LNCAP (cell line): ENCODE data around the gene RNF2.

Experiments used
- TF ChIP-seq, protein P1 (sequence below): fragments of 450-650 bp; IDR thresholded peaks from 2 replicates; pipeline ENCODE4 v1.5.1; 2017; ENCODE audit warnings: mild to moderate bottlenecking

RNF2 gene

GRCh38 chr1:185042737-185043136 lies 2.6 kb upstream of the RNF2 start:
- TF ChIP-seq, protein P1, sequence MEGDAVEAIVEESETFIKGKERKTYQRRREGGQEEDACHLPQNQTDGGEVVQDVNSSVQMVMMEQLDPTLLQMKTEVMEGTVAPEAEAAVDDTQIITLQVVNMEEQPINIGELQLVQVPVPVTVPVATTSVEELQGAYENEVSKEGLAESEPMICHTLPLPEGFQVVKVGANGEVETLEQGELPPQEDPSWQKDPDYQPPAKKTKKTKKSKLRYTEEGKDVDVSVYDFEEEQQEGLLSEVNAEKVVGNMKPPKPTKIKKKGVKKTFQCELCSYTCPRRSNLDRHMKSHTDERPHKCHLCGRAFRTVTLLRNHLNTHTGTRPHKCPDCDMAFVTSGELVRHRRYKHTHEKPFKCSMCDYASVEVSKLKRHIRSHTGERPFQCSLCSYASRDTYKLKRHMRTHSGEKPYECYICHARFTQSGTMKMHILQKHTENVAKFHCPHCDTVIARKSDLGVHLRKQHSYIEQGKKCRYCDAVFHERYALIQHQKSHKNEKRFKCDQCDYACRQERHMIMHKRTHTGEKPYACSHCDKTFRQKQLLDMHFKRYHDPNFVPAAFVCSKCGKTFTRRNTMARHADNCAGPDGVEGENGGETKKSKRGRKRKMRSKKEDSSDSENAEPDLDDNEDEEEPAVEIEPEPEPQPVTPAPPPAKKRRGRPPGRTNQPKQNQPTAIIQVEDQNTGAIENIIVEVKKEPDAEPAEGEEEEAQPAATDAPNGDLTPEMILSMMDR = no peak

DNA sequence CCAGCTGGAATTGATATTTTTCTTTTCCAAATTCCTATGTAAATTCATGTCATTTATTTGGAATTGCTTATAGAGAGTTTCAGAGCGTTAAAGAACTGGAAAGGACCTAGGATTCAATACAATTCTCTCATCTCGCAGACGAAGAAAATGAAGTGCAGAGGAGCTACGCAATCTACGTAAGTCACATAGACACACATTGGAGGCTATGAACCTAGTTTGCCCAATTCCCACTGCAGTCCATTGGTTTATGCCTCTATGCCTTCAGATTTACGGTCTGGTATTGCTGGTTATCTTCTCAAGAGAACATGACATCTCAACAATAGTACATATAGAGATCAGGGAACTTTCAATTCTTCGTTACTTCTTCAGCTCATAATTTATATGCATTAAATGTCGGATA lies 971 bp upstream of the RNF2 start:
- TF ChIP-seq, protein P1 = no peak

DNA sequence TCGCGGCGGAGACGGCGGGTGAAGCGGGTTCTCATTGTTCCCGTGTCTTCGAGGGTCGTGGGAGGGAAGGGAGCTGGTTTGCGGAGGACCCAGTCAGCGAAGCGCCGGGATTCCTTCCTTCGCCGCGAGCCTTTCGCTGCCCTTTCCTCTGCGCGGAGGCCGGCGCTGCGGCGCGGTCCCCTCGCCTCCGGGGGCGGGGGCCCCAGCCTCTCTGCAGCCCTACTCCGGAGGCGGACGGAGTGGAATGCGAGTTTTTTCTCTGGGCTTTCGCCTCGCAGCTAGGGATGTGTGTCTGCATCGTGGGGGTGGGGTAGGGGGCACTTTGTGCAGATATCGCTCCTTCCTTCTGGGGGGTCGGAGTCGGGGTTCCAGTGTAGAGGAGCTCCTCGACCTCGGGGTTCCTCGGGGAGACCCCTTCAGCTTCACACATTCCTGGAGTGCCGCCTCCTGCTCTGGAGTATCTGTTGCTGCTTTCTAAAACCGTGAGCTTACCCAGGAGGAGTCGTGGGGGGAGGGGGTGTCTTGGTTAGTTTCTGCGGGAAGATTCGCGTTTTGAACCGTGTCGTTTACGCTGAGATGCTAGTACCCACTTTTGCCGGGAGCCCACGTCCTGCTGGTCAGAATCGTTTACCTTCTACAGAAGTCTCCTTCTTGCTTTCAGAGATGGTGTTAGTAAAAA lies 595 bp downstream of the RNF2 start:
- TF ChIP-seq, protein P1 = no peak

GRCh38 chr1:185046668-185047067 lies 1.3 kb downstream of the RNF2 start:
- TF ChIP-seq, protein P1 = no peak

DNA sequence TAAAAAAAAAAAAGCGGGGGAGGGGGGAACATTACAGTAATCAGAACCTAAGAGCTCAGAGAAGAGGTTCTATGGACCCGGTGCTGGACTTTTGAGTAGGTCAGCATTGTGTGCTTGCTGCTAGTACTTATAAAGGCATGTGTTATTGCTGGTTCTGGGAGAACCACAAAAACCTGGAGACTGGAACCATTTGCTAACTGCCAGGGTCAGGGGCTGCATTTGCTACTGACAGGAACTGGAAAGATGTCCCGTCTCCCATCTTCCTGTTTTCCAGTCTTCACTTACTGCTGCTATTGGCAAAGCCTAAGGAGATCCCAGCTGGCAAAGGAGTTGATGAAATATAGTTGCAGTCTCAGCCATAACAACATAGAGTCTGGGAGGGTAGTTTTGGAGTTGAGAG lies 4.3 kb downstream of the RNF2 start:
- TF ChIP-seq, protein P1 = no peak

GRCh38 chr1:185050823-185051451 lies 5.6 kb downstream of the RNF2 start:
- TF ChIP-seq, protein P1 = no peak

DNA sequence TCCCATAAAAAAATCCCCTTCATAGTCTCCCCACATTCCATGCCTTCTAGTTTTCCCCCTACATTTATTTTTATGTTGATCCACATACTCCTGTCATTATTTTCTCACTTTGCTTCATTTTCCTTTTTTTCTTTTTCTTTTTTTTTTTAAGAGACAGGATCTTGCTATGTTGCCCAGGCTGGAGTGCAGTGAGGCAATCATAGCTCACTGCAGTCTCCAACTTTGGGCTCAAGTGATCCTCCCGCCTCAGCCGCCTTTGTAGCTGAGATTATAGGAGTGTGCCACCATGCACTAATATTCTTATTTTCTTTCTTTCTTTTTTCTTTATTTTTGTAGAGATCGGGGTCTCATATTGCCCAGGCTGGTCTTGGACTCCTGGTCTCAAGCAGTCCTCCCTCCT lies 7.8 kb downstream of the RNF2 start:
- TF ChIP-seq, protein P1 = no peak
